Measurements from ENCODE around the gene TBX2. TPM values are rescaled to one million over a fixed set of nuclear protein-coding genes. Genes with fewer than 3 reads are reported as not detected.

TBX2 gene
- total and polyA plus RNA-seq, 2 of the 13 experiments (the other 11 are each of a cell fraction or from before 2014, with no cell fraction given): 2.8 to 15.3 TPM

GRCh38 chr17:61364463-61364846 lies 35.2 kb upstream of the TBX2 start (continued):
- TF ChIP-seq ZNF337 (CRISPR knock-in tag; IDR thresholded peaks at IDR 0.05; ENCODE audit: borderline replicate concordance, low read depth): no peak
- no peak for TF ChIP-seq NFYB (CRISPR knock-in tag; IDR thresholded peaks at IDR 0.05)
- no peak for TF ChIP-seq NFRKB (IDR thresholded peaks at IDR 0.05)
- no peak for TF ChIP-seq TSC22D2 (CRISPR knock-in tag; IDR thresholded peaks at IDR 0.05; ENCODE audit: borderline replicate concordance)
- no peak for TF ChIP-seq TFDP2 (CRISPR knock-in tag; IDR thresholded peaks at IDR 0.05)
- TF ChIP-seq ZC3H4 (CRISPR knock-in tag; IDR thresholded peaks at IDR 0.05; ENCODE audit: borderline replicate concordance): no peak
- 0 out of 2 replicates have a peak, but pooled peaks have one; percentile 38 for TF ChIP-seq BORCS8-MEF2B (CRISPR knock-in tag; IDR thresholded peaks at IDR 0.05)
- TF ChIP-seq, protein P1, sequence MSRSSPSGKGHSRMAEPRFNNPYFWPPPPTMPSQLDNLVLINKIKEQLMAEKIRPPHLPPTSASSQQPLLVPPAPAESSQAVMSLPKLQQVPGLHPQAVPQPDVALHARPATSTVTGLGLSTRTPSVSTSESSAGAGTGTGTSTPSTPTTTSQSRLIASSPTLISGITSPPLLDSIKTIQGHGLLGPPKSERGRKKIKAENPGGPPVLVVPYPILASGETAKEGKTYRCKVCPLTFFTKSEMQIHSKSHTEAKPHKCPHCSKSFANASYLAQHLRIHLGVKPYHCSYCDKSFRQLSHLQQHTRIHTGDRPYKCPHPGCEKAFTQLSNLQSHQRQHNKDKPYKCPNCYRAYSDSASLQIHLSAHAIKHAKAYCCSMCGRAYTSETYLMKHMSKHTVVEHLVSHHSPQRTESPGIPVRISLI (CRISPR knock-in tag; IDR thresholded peaks at IDR 0.05; ENCODE audit: borderline replicate concordance): no peak
- no peak for TF ChIP-seq PAX8 (CRISPR knock-in tag; IDR thresholded peaks at IDR 0.05; ENCODE audit: borderline replicate concordance)
- TF ChIP-seq ZSCAN20 (CRISPR knock-in tag; IDR thresholded peaks at IDR 0.05; ENCODE audit: borderline replicate concordance): no peak
- no peak for TF ChIP-seq HDAC6 (IDR thresholded peaks at IDR 0.05; ENCODE audit: low read depth, low read length)
- no peak for TF ChIP-seq NCOR1 (IDR thresholded peaks at IDR 0.05; ENCODE audit: borderline replicate concordance, low read length)
- no peak for TF ChIP-seq ZNF703 (CRISPR knock-in tag; IDR thresholded peaks at IDR 0.05; ENCODE audit: borderline replicate concordance)
- TF ChIP-seq, protein P2, sequence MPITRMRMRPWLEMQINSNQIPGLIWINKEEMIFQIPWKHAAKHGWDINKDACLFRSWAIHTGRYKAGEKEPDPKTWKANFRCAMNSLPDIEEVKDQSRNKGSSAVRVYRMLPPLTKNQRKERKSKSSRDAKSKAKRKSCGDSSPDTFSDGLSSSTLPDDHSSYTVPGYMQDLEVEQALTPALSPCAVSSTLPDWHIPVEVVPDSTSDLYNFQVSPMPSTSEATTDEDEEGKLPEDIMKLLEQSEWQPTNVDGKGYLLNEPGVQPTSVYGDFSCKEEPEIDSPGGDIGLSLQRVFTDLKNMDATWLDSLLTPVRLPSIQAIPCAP (CRISPR knock-in tag; IDR thresholded peaks at IDR 0.05; ENCODE audit: low read depth): no peak
- TF ChIP-seq, protein P3, sequence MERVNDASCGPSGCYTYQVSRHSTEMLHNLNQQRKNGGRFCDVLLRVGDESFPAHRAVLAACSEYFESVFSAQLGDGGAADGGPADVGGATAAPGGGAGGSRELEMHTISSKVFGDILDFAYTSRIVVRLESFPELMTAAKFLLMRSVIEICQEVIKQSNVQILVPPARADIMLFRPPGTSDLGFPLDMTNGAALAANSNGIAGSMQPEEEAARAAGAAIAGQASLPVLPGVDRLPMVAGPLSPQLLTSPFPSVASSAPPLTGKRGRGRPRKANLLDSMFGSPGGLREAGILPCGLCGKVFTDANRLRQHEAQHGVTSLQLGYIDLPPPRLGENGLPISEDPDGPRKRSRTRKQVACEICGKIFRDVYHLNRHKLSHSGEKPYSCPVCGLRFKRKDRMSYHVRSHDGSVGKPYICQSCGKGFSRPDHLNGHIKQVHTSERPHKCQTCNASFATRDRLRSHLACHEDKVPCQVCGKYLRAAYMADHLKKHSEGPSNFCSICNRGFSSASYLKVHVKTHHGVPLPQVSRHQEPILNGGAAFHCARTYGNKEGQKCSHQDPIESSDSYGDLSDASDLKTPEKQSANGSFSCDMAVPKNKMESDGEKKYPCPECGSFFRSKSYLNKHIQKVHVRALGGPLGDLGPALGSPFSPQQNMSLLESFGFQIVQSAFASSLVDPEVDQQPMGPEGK (CRISPR knock-in tag; IDR thresholded peaks at IDR 0.05): no peak
- TF ChIP-seq KLF9 (CRISPR knock-in tag; IDR thresholded peaks at IDR 0.05; ENCODE audit: low read depth): no peak
- no peak for TF ChIP-seq ZNF331 (CRISPR knock-in tag; IDR thresholded peaks at IDR 0.05)
- no peak for TF ChIP-seq ESRRA (CRISPR knock-in tag; IDR thresholded peaks at IDR 0.05; ENCODE audit: low read depth)
- TF ChIP-seq ZNF136 (CRISPR knock-in tag; IDR thresholded peaks at IDR 0.05; ENCODE audit: low read depth): no peak
- peak; percentile 42; the same call in 1 of the 2 replicates for TF ChIP-seq ZNF12 (CRISPR knock-in tag; IDR thresholded peaks at IDR 0.05)
- TF ChIP-seq SETDB1 (CRISPR knock-in tag; IDR thresholded peaks at IDR 0.05; ENCODE audit: borderline replicate concordance): no peak
- TF ChIP-seq CEBPB (IDR thresholded peaks at IDR 0.05; ENCODE audit: borderline replicate concordance, low read depth, low read length): no peak
- TF ChIP-seq, protein P4, sequence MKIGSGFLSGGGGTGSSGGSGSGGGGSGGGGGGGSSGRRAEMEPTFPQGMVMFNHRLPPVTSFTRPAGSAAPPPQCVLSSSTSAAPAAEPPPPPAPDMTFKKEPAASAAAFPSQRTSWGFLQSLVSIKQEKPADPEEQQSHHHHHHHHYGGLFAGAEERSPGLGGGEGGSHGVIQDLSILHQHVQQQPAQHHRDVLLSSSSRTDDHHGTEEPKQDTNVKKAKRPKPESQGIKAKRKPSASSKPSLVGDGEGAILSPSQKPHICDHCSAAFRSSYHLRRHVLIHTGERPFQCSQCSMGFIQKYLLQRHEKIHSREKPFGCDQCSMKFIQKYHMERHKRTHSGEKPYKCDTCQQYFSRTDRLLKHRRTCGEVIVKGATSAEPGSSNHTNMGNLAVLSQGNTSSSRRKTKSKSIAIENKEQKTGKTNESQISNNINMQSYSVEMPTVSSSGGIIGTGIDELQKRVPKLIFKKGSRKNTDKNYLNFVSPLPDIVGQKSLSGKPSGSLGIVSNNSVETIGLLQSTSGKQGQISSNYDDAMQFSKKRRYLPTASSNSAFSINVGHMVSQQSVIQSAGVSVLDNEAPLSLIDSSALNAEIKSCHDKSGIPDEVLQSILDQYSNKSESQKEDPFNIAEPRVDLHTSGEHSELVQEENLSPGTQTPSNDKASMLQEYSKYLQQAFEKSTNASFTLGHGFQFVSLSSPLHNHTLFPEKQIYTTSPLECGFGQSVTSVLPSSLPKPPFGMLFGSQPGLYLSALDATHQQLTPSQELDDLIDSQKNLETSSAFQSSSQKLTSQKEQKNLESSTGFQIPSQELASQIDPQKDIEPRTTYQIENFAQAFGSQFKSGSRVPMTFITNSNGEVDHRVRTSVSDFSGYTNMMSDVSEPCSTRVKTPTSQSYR (CRISPR knock-in tag; IDR thresholded peaks at IDR 0.05; ENCODE audit: borderline replicate concordance): no peak
- no peak for TF ChIP-seq BHLHE40 (IDR thresholded peaks at IDR 0.05; ENCODE audit: low read length)
